Spleen (tissue), 11 donors: ENCODE data around the gene ZMYND8. TPM values are rescaled to one million over a fixed set of nuclear protein-coding genes. Genes with fewer than 3 reads are reported as not detected.

Experiments used
- DNase-seq: peaks from one replicate; pipeline ENCODE4 v3.0.0-alpha.2; 2020
- H3K27ac ChIP-seq, 8 donors: fragments of 200-600 bp; sonication (generic) in 7 of 8; 1 replicate in 4 of 8; 2 replicates in 4 of 8; pipeline versions ENCODE4 v1.5.0 to v1.8.0; 2016 to 2021; ENCODE audit warnings: inconsistent platforms in 4 of 8, mild to moderate bottlenecking in 4 of 8, moderate library complexity in 1 of 8
- H3K27me3 ChIP-seq, 7 donors: fragments of 200-600 bp; sonication (generic) in 6 of 7; replicated peaks in 1 of 7; 1 replicate in 4 of 7; 2 replicates in 3 of 7; pipeline versions ENCODE4 v1.5.0 to v1.8.0; 2016 to 2021; ENCODE audit warnings: inconsistent platforms in 3 of 7, mild to moderate bottlenecking in 1 of 7
- H3K36me3 ChIP-seq, 6 donors: fragments of 200-600 bp; sonication (generic) in 5 of 6; 1 replicate in 4 of 6; 2 replicates in 2 of 6; pipeline versions ENCODE4 v1.5.0 to v1.8.0; 2016 to 2021; ENCODE audit warnings: inconsistent platforms in 2 of 6
- H3K4me1 ChIP-seq, 6 donors: fragments of 200-600 bp; sonication (generic) in 5 of 6; 1 replicate in 3 of 6; 2 replicates in 3 of 6; pipeline versions ENCODE4 v1.5.0 to v1.8.0; 2016 to 2021; ENCODE audit warnings: inconsistent platforms in 3 of 6
- H3K4me3 ChIP-seq, 8 donors: fragments of 200-600 bp; sonication (generic) in 7 of 8; 1 replicate in 4 of 8; 2 replicates in 4 of 8; pipeline versions ENCODE4 v1.5.0 to v1.8.0; 2016 to 2021; ENCODE audit warnings: inconsistent platforms in 4 of 8, mild to moderate bottlenecking in 4 of 8, moderate library complexity in 2 of 8
- H3K9me3 ChIP-seq, 8 donors: fragments of 200-600 bp; sonication (generic) in 7 of 8; 1 replicate in 4 of 8; 2 replicates in 4 of 8; pipeline versions ENCODE4 v1.5.0 to v1.8.0; 2016 to 2021; ENCODE audit warnings: inconsistent platforms in 4 of 8
- CTCF ChIP-seq, 11 experiments: fragments of 200-600 bp in 7 of 11; fragments of 450-650 bp in 4 of 11; sonication (generic) in 4 of 11; IDR thresholded peaks in 8 of 11; conservative IDR thresholded peaks in 3 of 11; 1 replicate in 7 of 11; 2 replicates in 4 of 11; pipeline versions ENCODE4 v1.4.0 to v1.8.0; 2016 to 2021; ENCODE audit warnings: antibody characterized with exemption in 11 of 11, inconsistent platforms in 4 of 11, mild to moderate bottlenecking in 1 of 11
- POLR2A ChIP-seq, 3 donors: fragments of 450-650 bp; IDR thresholded peaks; one replicate each; pipeline ENCODE4 v1.5.1; 2017; ENCODE audit warnings: antibody characterized with exemption in 3 of 3, mild to moderate bottlenecking in 1 of 3
- POLR2AphosphoS5 ChIP-seq, 3 donors: sonication (generic); formaldehyde crosslinking; IDR thresholded peaks; one replicate each; pipeline ENCODE4 v1.5.1; 2017; ENCODE audit warnings: antibody characterized with exemption in 3 of 3
- WGBS, 5 donors: extraction: QIAGEN DNeasy Blood & Tissue Kit in 3 of 5; methylation state at CpG; one replicate each; pipeline versions ENCODE4 v1.1.5 to v1.1.7; 2013 to 2018; 5-methylcytosine and 5-hydroxymethylcytosine counted together
- intact Hi-C: fragments of 100-400 bp; cut with DNase I; formaldehyde crosslinking; loops from one replicate; pipeline ENCODE4 v1.15.0; 2023; ENCODE audit warnings: low total_unique reads
- polyA plus RNA-seq, 3 donors: library from polyadenylated mRNA; stranded (reverse); fragments of 200-250 nt; gene quantifications; one replicate each; pipeline ENCODE4 v1.2.1, GENCODE V29; 2013
- total RNA-seq, 7 donors: library from RNA; depleted of rRNA in 3 of 7; stranded (reverse); fragments of >200 nt in 3 of 7; fragmentation: NEBNext Ultra II Directional in 4 of 7; extraction: Animal tissue kit (Norgen Biotek cat#: 25700) in 4 of 7; gene quantifications; one replicate each; pipeline versions ENCODE4 v1.1.0 to v1.2.1, GENCODE V29; 2016 to 2021
- donor health status: healthy with polysubstance abuse.
- donor health status: DM: no; HTN: no; CAD: no; lungs with moderate emphysema.
- donor health status: DM: no; HTN: no; CAD: no.
- donor health status: Bipolar disorder and iron deficiency.
- donor health status: healthy.
- donor health status: DM: no; HTN: no; CAD: no.
- donor health status: DM: yes; HTN: yes; CAD: no.

ZMYND8 gene
- total and polyA plus RNA-seq, 10 donors, result 12.5 to 64.0 (median 46.8) TPM

DNA sequence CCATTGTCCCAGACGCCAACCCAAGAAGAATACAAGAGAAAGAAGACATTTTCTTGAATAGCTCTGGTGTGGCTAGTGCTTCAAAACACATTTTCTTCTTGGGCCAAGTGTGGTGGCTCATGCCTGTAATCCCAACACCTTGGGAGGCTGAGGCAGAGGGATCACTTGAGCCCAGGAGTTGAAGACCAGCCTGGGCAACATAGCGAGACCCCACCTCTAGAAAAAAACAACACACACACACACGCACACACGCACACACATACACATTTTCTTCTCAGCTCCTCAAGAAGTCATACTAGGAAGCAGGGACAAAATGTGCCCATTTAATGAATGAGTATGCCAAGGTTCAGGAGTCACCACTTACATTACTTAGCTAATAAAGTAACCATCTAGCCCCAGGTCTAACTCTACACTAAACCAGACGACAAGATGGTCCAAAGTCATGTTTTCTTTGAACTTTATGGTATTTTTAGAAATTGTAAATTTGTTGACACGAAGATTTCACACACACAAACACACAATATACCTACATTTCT is 68.8 kb downstream of the ZMYND8 start:
- Histone ChIP-seq H3K9me3 (no peaks in the 10 kb centered on the region), H3K4me1 (peaks cover 0 to 9% (median 2%) of the 10 kb centered on the region in 6 donors), H3K36me3 (peaks cover 2 to 100% (median 82%) of the 10 kb centered on the region in 6 donors), H3K27ac (peak overlapping the region in 4 of 8 donors; percentile 23 to 60 (median 44)), H3K4me3 (no peak overlapping the region), H3K27me3 (no peaks in the 10 kb centered on the region)
- TF ChIP-seq POLR2AphosphoS5 (IDR thresholded peaks at IDR 0.05), result no peak
- TF ChIP-seq POLR2A (IDR thresholded peaks at IDR 0.05), result no peak
- TF ChIP-seq CTCF (IDR thresholded peaks at IDR 0.05 in 8 of 11, conservative IDR thresholded peaks at IDR 0.05 in 3 of 11), result no peak
- 94 to 98% (median 96%) methylated on average over 6 of the region's 6 CpGs for WGBS, 5 donors
- DNase-seq, result no peak
- intact Hi-C loops, result no loop called here

GRCh38 chr20:47286681-47287080 is 69.8 kb downstream of the ZMYND8 start:
- H3K9me3 ChIP-seq, result no peaks in the 10 kb centered on the region
- no peak for DNase-seq
- no peaks in the 10 kb centered on the region for H3K27me3 ChIP-seq
- intact Hi-C loops, result no loop called here
- no peak overlapping the region for H3K4me3 ChIP-seq
- H3K27ac ChIP-seq, result peak overlapping the region in 6 of 8 donors; percentile 6 to 60 (median 38)
- WGBS, 5 donors, result 74 to 83% (median 79%) methylated on average over 5 of the region's 5 CpGs
- no peak for TF ChIP-seq CTCF (IDR thresholded peaks at IDR 0.05 in 8 of 11, conservative IDR thresholded peaks at IDR 0.05 in 3 of 11)
- TF ChIP-seq POLR2A (IDR thresholded peaks at IDR 0.05), result no peak
- peak in 1 of 3 donors; percentile 27 for TF ChIP-seq POLR2AphosphoS5 (IDR thresholded peaks at IDR 0.05)
- peaks cover 0 to 9% (median 2%) of the 10 kb centered on the region in 6 donors for H3K4me1 ChIP-seq
- H3K36me3 ChIP-seq, result peaks cover 2 to 100% (median 82%) of the 10 kb centered on the region in 6 donors

DNA sequence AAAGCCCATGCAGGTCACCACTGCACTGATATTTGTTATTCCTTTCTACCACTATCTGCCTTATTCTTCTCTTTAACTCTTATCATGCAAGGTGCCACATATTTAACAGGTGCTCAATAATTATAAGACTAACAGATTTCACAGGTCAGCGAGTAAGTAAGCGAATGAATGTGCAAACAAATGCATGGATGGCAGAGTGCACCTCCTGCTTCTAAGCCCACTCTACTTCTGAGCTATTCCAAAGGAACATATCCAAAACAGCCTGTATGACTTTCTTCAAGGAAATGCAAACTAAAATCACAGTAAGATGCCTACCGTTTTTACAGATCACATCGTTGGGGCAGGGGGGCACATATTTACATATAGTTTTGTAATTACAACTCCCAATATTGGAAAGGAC is 71.3 kb downstream of the ZMYND8 start:
- Histone ChIP-seq H3K9me3 (no peaks in the 10 kb centered on the region), H3K27ac (no peak overlapping the region), H3K4me1 (peaks cover 0 to 9% (median 2%) of the 10 kb centered on the region in 6 donors), H3K36me3 (peaks cover 2 to 100% (median 85%) of the 10 kb centered on the region in 6 donors), H3K4me3 (no peak overlapping the region), H3K27me3 (no peaks in the 10 kb centered on the region)
- WGBS, 5 donors, result 84 to 92% (median 91%) methylated on average over 4 of the region's 4 CpGs
- no peak for TF ChIP-seq CTCF (IDR thresholded peaks at IDR 0.05 in 8 of 11, conservative IDR thresholded peaks at IDR 0.05 in 3 of 11)
- no peak for TF ChIP-seq POLR2A (IDR thresholded peaks at IDR 0.05)
- TF ChIP-seq POLR2AphosphoS5 (IDR thresholded peaks at IDR 0.05), result no peak
- DNase-seq, result no peak
- intact Hi-C loops, result no loop called here

- WGBS, 5 donors, result 98 to 99% (median 99%) methylated on average over 5 of the region's 5 CpGs
- Histone ChIP-seq H3K36me3 (peaks cover 2 to 100% (median 89%) of the 10 kb centered on the region in 6 donors), H3K4me3 (no peak overlapping the region), H3K27me3 (no peaks in the 10 kb centered on the region), H3K4me1 (peaks cover 0 to 9% (median 2%) of the 10 kb centered on the region in 6 donors), H3K9me3 (no peaks in the 10 kb centered on the region), H3K27ac (peak overlapping the region in 1 of 8 donors; percentile 26)
- TF ChIP-seq POLR2AphosphoS5 (IDR thresholded peaks at IDR 0.05) (no peak), POLR2A (IDR thresholded peaks at IDR 0.05) (no peak), CTCF (IDR thresholded peaks at IDR 0.05 in 8 of 11, conservative IDR thresholded peaks at IDR 0.05 in 3 of 11) (no peak)
- intact Hi-C loops, result no loop called here
- no peak for DNase-seq
Measured at GRCh38 chr20:47284373-47284772, 72.1 kb downstream of the ZMYND8 start.
